ENCODE measurements around the gene PRR16.

DNA sequence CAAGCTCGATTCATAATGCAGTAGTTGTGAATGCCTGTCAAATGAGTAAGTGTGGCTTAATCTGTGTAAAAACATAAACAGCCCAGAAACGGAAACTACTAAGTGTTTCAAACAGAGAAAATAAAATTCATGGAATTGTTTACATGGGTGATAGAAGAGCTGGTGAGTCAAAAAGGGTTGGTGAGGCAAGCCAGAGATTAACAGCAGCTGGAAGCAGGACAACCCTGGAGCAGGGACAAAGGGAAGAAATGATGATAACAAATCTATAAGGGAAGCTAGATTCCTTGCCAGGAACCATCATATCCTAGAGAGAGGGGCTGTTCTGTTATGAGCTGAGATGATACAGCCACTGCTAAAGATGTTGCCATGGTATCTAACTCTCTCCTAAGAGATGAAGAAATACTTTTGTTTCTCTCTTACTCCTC lies 18.0 kb upstream of the PRR16 start:
- TF ChIP-seq, protein P1, sequence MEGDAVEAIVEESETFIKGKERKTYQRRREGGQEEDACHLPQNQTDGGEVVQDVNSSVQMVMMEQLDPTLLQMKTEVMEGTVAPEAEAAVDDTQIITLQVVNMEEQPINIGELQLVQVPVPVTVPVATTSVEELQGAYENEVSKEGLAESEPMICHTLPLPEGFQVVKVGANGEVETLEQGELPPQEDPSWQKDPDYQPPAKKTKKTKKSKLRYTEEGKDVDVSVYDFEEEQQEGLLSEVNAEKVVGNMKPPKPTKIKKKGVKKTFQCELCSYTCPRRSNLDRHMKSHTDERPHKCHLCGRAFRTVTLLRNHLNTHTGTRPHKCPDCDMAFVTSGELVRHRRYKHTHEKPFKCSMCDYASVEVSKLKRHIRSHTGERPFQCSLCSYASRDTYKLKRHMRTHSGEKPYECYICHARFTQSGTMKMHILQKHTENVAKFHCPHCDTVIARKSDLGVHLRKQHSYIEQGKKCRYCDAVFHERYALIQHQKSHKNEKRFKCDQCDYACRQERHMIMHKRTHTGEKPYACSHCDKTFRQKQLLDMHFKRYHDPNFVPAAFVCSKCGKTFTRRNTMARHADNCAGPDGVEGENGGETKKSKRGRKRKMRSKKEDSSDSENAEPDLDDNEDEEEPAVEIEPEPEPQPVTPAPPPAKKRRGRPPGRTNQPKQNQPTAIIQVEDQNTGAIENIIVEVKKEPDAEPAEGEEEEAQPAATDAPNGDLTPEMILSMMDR (conservative IDR thresholded peaks at IDR 0.05), result no peak
- TF ChIP-seq EZH2 (IDR thresholded peaks at IDR 0.05; ENCODE audit: low read depth), result no peak
